CD4-positive, alpha-beta T cell treated with Interleukin-10 for 1 hour (primary cell): ENCODE measurements around the gene PRAMEF12.
"Not testable (repeated sequence)": the region's sequence is repeated elsewhere in the genome, so short reads cannot be mapped to it uniquely, and the experiment has no call there.

Source experiments
- DNase-seq: peaks from one replicate; pipeline ENCODE4 v3.0.0-alpha.2; 2020

The PRAMEF12 gene

GRCh38 chr1:12772520-12772919 is 1.0 kb upstream of the PRAMEF12 start:
- DNase-seq = no peak

DNA sequence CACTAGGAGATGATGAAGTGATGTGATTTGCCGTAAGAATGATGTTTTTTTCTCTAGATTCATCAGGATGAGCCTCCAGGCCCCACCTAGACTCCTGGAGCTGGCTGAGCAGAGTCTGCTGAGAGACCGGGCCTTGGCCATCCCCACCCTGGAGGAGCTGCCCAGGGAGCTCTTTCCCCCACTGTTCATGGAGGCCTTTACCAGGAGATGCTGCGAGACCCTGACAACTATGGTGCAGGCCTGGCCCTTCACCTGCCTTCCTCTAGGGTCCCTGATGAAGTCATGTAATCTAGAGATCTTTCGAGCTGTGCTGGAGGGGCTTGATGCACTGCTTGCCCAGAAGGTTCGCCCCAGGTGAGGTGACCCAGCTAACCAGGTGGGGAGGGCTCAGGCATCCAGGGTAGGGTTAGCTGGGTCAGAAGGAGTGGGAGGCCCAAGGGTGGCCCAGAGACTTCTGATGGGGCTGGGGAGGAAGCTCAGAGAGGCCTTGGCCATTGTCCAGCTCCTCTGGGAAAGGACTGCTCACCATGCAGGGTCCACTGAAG is 1.3 kb downstream of the PRAMEF12 start:
- no peak for DNase-seq

GRCh38 chr1:12775443-12775842 is 1.9 kb downstream of the PRAMEF12 start:
- no peak for DNase-seq

- no peak for DNase-seq
Observed at GRCh38 chr1:12776801-12777557, 3.4 kb downstream of the PRAMEF12 start.

DNA sequence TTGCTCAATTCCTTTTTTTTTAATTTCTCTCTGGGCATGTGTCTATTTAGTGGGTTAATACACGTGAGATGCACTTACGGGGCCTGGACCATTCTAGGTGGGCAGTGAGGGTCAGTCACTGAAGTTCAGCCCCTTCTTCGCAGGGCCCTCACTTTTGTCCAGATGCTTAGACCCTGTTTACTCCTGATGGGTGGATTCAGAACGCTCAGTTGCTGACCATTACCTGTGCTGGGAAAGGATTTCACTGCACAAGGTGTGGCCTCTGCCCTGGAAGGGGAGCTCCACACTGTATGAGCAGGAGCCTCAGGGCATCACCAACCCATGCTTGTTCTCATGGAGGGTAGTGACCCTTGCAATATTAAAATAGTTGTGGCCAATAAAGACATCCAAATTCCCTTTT is 4.5 kb downstream of the PRAMEF12 start:
- no peak for DNase-seq

GRCh38 chr1:12778907-12779306 is 5.4 kb downstream of the PRAMEF12 start:
- no peak for DNase-seq

DNA sequence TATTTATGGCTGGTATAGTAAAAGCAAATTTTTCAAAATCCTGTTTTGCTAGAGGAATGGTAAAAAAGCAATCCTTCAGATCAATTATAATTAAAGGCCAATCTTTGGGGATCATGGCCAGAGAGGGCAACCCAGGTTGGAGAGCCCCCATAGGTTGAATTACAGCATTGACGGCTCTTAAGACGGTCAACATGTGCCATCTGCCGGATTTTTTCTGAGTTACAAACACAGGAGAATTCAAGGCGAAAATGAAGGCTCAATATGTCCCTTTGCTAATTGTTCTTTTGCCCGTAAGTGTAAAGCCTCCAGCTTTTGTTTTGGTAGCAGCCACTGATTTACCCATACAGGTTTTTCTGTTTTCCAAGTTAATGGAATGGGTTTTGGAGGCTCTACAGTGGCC is 8.0 kb downstream of the PRAMEF12 start:
- not testable (repeated sequence) for DNase-seq

- not testable (repeated sequence) for DNase-seq
Observed at GRCh38 chr1:12783783-12784182, 10.2 kb downstream of the PRAMEF12 start.

GRCh38 chr1:12784729-12785128 is 11.2 kb downstream of the PRAMEF12 start:
- not testable (repeated sequence) for DNase-seq

DNA sequence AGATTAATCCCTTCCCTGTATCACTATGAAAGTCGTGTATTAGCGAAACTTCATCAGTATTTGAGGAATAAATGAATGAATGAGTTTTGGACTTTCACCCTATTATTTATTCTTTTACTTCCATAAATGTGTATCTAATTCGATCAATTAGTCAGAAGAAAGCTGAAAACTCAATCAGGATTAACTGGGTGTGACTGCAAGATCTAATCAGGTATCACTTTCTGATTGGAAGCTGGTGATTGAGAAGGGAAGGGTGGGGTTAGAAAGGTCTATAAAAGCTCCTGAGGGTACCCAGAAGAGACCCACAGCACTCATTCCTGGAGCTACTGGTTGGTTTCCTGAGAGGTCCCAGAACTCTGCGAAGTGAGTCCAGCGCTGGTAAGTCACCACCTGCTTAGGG is 17.6 kb downstream of the PRAMEF12 start, which contains the start of gene PRAMEF1:
TSS of gene PRAMEF1 (plus strand) at position 301 of the 400 bp plus-strand sequence. CDS start 1,831 bp downstream, outside the sequence.
- not testable (repeated sequence) for DNase-seq

GRCh38 chr1:12798911-12799310 is 25.4 kb downstream of the PRAMEF12 start:
- no peak for DNase-seq

- DNase-seq = no peak
Observed at GRCh38 chr1:12799730-12800129, 26.2 kb downstream of the PRAMEF12 start.

DNA sequence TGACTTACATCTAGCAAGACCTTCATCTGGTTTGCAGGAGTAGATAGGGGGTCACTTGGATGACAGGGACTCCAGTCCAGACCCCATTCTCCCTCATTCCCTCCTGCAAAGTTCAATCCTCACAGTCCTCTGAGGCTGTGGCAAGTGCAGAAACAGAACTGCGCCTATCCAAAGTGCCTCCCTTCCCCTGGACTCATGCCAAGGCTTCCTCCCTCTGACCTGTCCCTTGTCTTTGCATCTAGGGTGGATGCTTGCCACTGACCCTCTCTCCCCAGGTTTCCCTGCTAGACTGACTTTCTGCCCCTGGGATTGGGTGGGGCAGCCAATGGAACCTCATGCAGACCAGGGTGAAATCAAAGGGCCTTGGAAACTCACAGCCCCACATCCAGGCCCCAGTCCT is 36.4 kb downstream of the PRAMEF12 start:
- no peak for DNase-seq

DNA sequence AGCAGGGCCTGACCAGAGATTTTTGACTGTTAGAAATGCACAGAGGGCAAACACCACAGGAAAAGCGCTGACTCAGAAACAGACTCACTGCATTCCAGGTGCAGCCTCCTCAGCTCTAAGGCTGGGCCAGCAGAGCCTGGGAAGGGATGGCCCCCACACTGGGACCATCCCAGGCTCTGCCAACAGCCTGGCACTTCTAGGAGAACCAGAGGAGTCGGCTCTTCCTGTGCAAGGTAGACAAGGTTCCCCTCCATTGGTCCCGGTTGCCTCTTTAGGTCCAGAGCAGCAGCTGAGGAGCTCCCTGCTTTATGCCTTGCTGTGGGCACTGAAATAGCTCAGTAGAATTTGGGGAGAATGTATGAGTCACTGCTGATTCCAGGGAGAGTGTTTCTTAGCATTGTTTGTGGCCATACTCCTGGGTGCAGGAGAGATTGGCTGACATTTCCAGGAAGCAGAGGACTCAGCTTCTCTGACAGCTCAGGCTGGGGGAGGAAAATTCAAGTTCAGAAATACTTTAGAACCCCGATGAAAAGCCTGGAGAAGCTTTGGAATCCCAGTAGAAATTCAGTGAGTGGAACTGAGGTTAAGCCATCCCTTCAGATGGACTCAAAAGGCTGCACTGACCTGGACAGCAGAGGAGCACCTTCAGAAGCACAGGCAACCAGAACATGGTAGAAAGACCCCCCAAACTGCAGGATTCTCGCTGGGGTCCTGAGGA is 37.3 kb downstream of the PRAMEF12 start:
- DNase-seq = no peak

GRCh38 chr1:12811409-12811784 is 37.9 kb downstream of the PRAMEF12 start:
- DNase-seq = no peak

DNA sequence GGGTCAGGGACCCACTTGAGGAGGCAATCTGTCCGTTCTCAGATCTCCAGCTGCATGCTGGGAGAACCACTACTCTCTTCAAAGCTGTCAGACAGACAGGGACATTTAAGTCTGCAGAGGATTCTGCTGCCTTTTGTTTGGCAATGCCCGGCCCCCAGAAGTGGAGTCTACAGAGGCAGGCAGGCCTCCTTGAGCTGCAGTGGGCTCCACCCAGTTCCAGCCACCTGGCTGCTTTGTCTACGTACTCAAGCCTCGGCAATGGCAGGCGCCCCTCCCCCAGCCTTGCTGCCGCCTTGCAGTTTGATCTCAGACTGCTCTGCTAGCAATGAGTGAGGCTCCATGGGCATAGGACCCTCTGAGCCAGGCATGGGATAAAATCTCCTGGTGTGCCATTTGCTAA is 45.5 kb downstream of the PRAMEF12 start:
- DNase-seq = not testable (repeated sequence)
